Mucosa of descending colon (tissue), 3 donors: Measurements from ENCODE around the gene CPVL. TPM values are rescaled to one million over a fixed set of nuclear protein-coding genes. Genes with fewer than 3 reads are reported as not detected.
A peak's percentile ranks its signal among the peaks of the same experiment; 100 is the strongest.

Experiments
- ATAC-seq: fragments of 200-7000 bp; cut with Tn5 transposase; one replicate; pipeline ENCODE4 v1.9.1; 2020; ENCODE audit warnings: mild to moderate bottlenecking, moderate library complexity
- DNase-seq, 3 donors: peaks; one replicate each; pipeline ENCODE4 v3.0.0-alpha.2; 2020
- H3K36me3 ChIP-seq: fragments of 200-600 bp; one replicate; pipeline ENCODE4 v1.8.0; 2021; ENCODE audit warnings: low read depth, mild to moderate bottlenecking
- H3K4me1 ChIP-seq: fragments of 200-600 bp; one replicate; pipeline ENCODE4 v1.8.0; 2021; ENCODE audit warnings: low read depth, mild to moderate bottlenecking
- H3K4me3 ChIP-seq: fragments of 200-600 bp; one replicate; pipeline ENCODE4 v1.8.0; 2021; ENCODE audit warnings: mild to moderate bottlenecking
- H3K9me3 ChIP-seq: fragments of 200-600 bp; one replicate; pipeline ENCODE4 v1.8.0; 2021; ENCODE audit warnings: mild to moderate bottlenecking
- intact Hi-C, 2 donors: fragments of 100-400 bp; cut with DNase I in 1 of 2; cut with micrococcal nuclease in 1 of 2; formaldehyde crosslinking; loops; one replicate each; pipeline versions ENCODE4 v1.11.0 to v1.11.1; 2022; cut with DNase I, micrococcal nuclease
- total RNA-seq, 3 donors: library from RNA; stranded (reverse); fragmentation: NEBNext Ultra II Directional in 2 of 3; extraction: Animal tissue kit (Norgen Biotek cat#: 25700) in 2 of 3; gene quantifications; one replicate each; pipeline versions ENCODE4 v1.2.1 to v1.2.4, GENCODE V29; 2021 to 2023
- TF ChIP-seq, protein P1 (sequence below): fragments of 200-600 bp; IDR thresholded peaks from one replicate; pipeline ENCODE4 v1.8.0; 2022; ENCODE audit warnings: antibody characterized with exemption, mild to moderate bottlenecking
- donor health status: DM: no; HTN: no; CAD: no; lungs with moderate emphysema.
- donor health status: DM: no; HTN: no; CAD: no.
- donor health status: DM: no; HTN: yes; CAD: no.

Gene CPVL
- total RNA-seq, 3 donors from 2014 or later = 8.1 to 20.0 (median 10.5) TPM

DNA sequence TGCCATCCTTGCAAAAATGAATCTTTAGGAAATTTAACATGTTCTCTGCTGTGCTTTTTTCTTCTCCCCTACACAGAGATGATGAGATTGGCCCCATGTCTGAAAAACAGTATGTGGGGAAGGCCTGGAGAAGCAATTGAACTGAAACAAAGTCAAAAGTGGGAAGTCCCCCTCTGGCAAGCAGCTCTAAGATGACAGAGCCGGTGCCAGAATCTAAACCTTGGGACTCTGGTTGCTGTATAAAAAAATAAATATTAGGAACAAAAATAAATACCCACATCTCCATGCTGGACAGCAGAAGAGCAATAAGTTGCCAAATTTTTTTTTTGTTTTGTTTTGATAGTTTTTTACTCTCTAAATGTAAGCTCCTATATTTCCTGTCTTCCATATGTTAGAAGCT lies 136.4 kb downstream of the CPVL start:
- Histone ChIP-seq H3K36me3 (no peaks in the 10 kb centered on the region), H3K4me1 (no peaks in the 10 kb centered on the region), H3K9me3 (no peaks in the 10 kb centered on the region), H3K4me3 (no peak overlapping the region)
- no peak for ATAC-seq
- no peak for DNase-seq
- TF ChIP-seq, protein P1, sequence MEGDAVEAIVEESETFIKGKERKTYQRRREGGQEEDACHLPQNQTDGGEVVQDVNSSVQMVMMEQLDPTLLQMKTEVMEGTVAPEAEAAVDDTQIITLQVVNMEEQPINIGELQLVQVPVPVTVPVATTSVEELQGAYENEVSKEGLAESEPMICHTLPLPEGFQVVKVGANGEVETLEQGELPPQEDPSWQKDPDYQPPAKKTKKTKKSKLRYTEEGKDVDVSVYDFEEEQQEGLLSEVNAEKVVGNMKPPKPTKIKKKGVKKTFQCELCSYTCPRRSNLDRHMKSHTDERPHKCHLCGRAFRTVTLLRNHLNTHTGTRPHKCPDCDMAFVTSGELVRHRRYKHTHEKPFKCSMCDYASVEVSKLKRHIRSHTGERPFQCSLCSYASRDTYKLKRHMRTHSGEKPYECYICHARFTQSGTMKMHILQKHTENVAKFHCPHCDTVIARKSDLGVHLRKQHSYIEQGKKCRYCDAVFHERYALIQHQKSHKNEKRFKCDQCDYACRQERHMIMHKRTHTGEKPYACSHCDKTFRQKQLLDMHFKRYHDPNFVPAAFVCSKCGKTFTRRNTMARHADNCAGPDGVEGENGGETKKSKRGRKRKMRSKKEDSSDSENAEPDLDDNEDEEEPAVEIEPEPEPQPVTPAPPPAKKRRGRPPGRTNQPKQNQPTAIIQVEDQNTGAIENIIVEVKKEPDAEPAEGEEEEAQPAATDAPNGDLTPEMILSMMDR = no peak
- intact Hi-C loops = no loop called here

DNA sequence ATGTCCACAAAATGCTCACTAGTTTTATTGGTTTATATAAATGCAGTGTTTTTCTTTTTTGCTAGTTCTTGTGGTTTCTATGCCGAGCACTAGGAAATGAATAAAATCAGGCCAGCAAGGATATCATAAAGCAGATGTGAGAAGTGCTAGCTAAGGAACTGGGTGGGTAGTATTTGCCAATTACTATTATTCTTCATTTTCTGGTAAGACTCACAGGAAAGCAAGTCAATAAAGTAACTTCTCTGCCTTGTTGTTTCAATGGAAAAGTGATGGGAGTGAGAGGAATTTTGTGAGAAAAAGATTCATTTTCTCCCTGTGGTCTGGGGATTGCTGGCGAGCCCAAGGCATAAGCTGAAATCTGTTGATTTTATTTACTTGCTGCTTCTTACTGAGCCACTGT lies 137.7 kb downstream of the CPVL start:
- ATAC-seq = no peak

DNA sequence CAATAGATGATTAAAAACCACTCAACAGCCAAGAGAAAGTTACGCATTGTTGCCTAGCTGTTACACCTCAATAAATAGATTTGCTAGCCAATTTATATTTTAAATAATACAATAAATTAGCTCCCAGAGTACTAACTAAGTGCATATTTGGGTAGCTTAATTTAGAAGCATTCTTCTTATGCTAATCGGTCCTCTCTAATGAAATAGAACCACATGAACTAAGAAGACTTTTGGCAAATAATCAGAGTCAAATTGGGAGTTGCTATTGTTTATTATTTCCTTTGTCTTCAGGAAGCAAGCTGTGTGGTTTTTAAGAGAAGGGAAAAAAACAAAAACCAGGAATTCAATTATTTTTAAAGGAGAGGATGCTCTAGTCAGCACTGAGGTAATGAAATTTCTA lies 139.2 kb downstream of the CPVL start:
- intact Hi-C loops = no loop called here
- TF ChIP-seq, protein P1 = no peak
- H3K4me3 ChIP-seq = no peak overlapping the region
- no peaks in the 10 kb centered on the region for H3K4me1 ChIP-seq
- H3K9me3 ChIP-seq = no peaks in the 10 kb centered on the region
- ATAC-seq (no peak), DNase-seq (no peak)
- H3K36me3 ChIP-seq = no peaks in the 10 kb centered on the region

More for the DNA sequence above, 137.7 kb downstream of the CPVL start:
- intact Hi-C loops = no loop called here
- TF ChIP-seq, protein P1 = no peak
- Histone ChIP-seq H3K36me3 (no peaks in the 10 kb centered on the region), H3K4me1 (no peaks in the 10 kb centered on the region), H3K4me3 (no peak overlapping the region), H3K9me3 (no peaks in the 10 kb centered on the region)
- no peak for DNase-seq

DNA sequence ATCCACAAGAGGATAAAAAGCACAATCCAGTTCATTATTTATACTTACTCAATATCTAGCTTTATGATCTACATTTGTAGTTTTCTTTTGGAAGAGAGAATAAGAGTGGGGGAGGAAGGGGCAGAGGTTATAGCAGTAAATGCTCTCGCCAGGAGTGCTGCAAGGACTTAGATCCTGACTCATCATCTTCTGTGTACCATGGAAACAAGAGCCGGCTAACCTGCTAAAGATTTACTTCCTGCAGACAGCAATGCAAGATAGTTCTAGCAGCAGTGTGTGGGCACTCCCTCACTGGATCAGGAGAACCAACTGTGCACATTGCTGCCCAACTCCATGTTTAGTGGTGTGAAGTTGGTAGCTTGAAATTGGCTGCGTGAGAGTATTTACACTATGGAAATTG lies 140.5 kb downstream of the CPVL start:
- intact Hi-C loops = no loop called here
- ATAC-seq = peak; percentile 76
- TF ChIP-seq, protein P1 = no peak
- no peak overlapping the region for H3K4me3 ChIP-seq
- no peak for DNase-seq
- H3K9me3 ChIP-seq = no peaks in the 10 kb centered on the region
- H3K36me3 ChIP-seq = no peaks in the 10 kb centered on the region
- H3K4me1 ChIP-seq = no peaks in the 10 kb centered on the region

DNA sequence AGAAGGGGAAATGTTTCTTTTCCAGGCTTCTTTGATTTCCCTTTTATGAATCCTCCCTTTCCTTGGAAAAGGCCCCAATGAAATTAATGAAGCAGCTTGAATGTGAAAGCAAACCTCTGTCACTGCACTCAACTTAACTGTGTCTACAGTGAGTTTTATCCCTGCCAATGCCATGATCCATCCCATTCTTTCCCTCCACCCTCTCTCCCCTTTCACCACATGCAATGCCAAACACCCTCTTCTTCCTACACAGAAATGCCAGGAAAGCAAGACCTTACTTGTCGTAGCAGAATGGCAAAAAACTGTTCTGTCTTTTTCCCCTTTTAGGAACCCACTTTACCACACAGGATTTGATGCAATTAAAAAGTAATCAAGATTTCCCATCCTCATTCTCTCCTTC lies 140.9 kb downstream of the CPVL start:
- H3K36me3 ChIP-seq = no peaks in the 10 kb centered on the region
- no peak for DNase-seq
- ATAC-seq = no peak
- intact Hi-C loops = no loop called here
- H3K4me1 ChIP-seq = no peaks in the 10 kb centered on the region
- TF ChIP-seq, protein P1 = no peak
- H3K4me3 ChIP-seq = no peak overlapping the region
- H3K9me3 ChIP-seq = no peaks in the 10 kb centered on the region

DNA sequence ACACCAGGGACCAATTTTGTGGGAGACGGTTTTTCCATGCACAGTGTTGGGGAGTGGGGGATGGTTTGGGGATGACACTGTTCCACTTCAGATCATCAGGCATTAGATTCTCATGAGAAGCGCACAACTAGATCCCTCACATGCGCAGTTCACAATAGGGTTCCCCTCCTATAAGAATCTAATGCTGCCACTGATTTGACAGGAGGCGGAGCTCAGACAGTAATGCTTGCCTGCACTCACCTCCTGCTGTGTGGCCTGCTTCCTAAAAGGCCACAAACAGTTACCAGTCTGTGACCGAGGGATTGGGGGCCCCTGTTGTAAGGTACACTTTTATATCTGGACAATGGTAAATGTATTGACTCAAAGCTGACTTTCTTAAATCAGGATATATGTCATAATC lies 142.6 kb downstream of the CPVL start:
- H3K9me3 ChIP-seq = no peaks in the 10 kb centered on the region
- no peaks in the 10 kb centered on the region for H3K4me1 ChIP-seq
- H3K36me3 ChIP-seq = no peaks in the 10 kb centered on the region
- intact Hi-C loops = no loop called here
- no peak for DNase-seq
- ATAC-seq = no peak
- H3K4me3 ChIP-seq = no peak overlapping the region
- TF ChIP-seq, protein P1 = no peak
